ENCODE results near the gene ZNF385D.

ZNF385D gene

GRCh38 chr3:21621181-21621651, 129.8 kb downstream of the ZNF385D start:
- Mint-ChIP-seq H3K27ac (no peak overlapping the region), H3K27me3 (no peaks in the 10 kb centered on the region), H3K4me3 (no peak overlapping the region), H3K36me3 (no peaks in the 10 kb centered on the region), H3K4me1 (ENCODE audit: low read depth) (no peaks in the 10 kb centered on the region), H3K9me3 (ENCODE audit: low read depth) (no peaks in the 10 kb centered on the region)

GRCh38 chr3:21620511-21621155, 130.4 kb downstream of the ZNF385D start:
- Mint-ChIP-seq H3K27me3 (no peaks in the 10 kb centered on the region), H3K4me1 (ENCODE audit: low read depth) (no peaks in the 10 kb centered on the region), H3K9me3 (ENCODE audit: low read depth) (no peaks in the 10 kb centered on the region), H3K36me3 (no peaks in the 10 kb centered on the region), H3K27ac (no peak overlapping the region), H3K4me3 (no peak overlapping the region)

- H3K4me3 Mint-ChIP-seq: no peak overlapping the region
- H3K4me1 Mint-ChIP-seq (ENCODE audit: low read depth): no peaks in the 10 kb centered on the region
- no peak overlapping the region for H3K27ac Mint-ChIP-seq
- H3K36me3 Mint-ChIP-seq: no peaks in the 10 kb centered on the region
- H3K9me3 Mint-ChIP-seq (ENCODE audit: low read depth): peaks cover 3% of the 10 kb centered on the region
- H3K27me3 Mint-ChIP-seq: no peaks in the 10 kb centered on the region
Measured at GRCh38 chr3:21618695-21619094, 132.3 kb downstream of the ZNF385D start.

GRCh38 chr3:21613372-21614070, 137.5 kb downstream of the ZNF385D start:
- no peak overlapping the region for H3K27ac Mint-ChIP-seq

GRCh38 chr3:21601178-21601577, 149.8 kb downstream of the ZNF385D start:
- no peaks in the 10 kb centered on the region for H3K4me1 Mint-ChIP-seq (ENCODE audit: low read depth)
- no peaks in the 10 kb centered on the region for H3K36me3 Mint-ChIP-seq
- no peak overlapping the region for H3K27ac Mint-ChIP-seq
- H3K4me3 Mint-ChIP-seq: no peak overlapping the region
- no peaks in the 10 kb centered on the region for H3K27me3 Mint-ChIP-seq
- H3K9me3 Mint-ChIP-seq (ENCODE audit: low read depth): peaks cover 9% of the 10 kb centered on the region

More at GRCh38 chr3:21613372-21614070, 137.5 kb downstream of the ZNF385D start:
- peaks cover 3% of the 10 kb centered on the region for H3K9me3 Mint-ChIP-seq (ENCODE audit: low read depth)
- no peaks in the 10 kb centered on the region for H3K27me3 Mint-ChIP-seq
- H3K4me1 Mint-ChIP-seq (ENCODE audit: low read depth): no peaks in the 10 kb centered on the region
- no peak overlapping the region for H3K4me3 Mint-ChIP-seq
- no peaks in the 10 kb centered on the region for H3K36me3 Mint-ChIP-seq

- peaks cover 9% of the 10 kb centered on the region for H3K9me3 Mint-ChIP-seq (ENCODE audit: low read depth)
- H3K36me3 Mint-ChIP-seq: no peaks in the 10 kb centered on the region
- H3K4me1 Mint-ChIP-seq (ENCODE audit: low read depth): no peaks in the 10 kb centered on the region
- H3K27ac Mint-ChIP-seq: no peak overlapping the region
- H3K27me3 Mint-ChIP-seq: no peaks in the 10 kb centered on the region
- H3K4me3 Mint-ChIP-seq: no peak overlapping the region
Measured at GRCh38 chr3:21599890-21600289, 151.1 kb downstream of the ZNF385D start.

GRCh38 chr3:21592828-21593227, 158.2 kb downstream of the ZNF385D start:
- no peaks in the 10 kb centered on the region for H3K4me1 Mint-ChIP-seq (ENCODE audit: low read depth)
- no peaks in the 10 kb centered on the region for H3K27me3 Mint-ChIP-seq
- no peak overlapping the region for H3K4me3 Mint-ChIP-seq
- peaks cover 3% of the 10 kb centered on the region for H3K9me3 Mint-ChIP-seq (ENCODE audit: low read depth)
- H3K36me3 Mint-ChIP-seq: no peaks in the 10 kb centered on the region
- H3K27ac Mint-ChIP-seq: no peak overlapping the region

GRCh38 chr3:21587894-21588293, 163.1 kb downstream of the ZNF385D start:
- Mint-ChIP-seq H3K27ac (no peak overlapping the region), H3K36me3 (no peaks in the 10 kb centered on the region), H3K4me1 (ENCODE audit: low read depth) (no peaks in the 10 kb centered on the region), H3K27me3 (no peaks in the 10 kb centered on the region), H3K4me3 (no peak overlapping the region), H3K9me3 (ENCODE audit: low read depth) (peaks cover 3% of the 10 kb centered on the region)

- H3K9me3 Mint-ChIP-seq (ENCODE audit: low read depth): peaks cover 3% of the 10 kb centered on the region
- no peaks in the 10 kb centered on the region for H3K4me1 Mint-ChIP-seq (ENCODE audit: low read depth)
Measured at GRCh38 chr3:21585216-21585740, 165.7 kb downstream of the ZNF385D start.

GRCh38 chr3:21573291-21573690, 177.7 kb downstream of the ZNF385D start:
- Mint-ChIP-seq H3K4me3 (no peak overlapping the region), H3K4me1 (ENCODE audit: low read depth) (no peaks in the 10 kb centered on the region), H3K27me3 (no peaks in the 10 kb centered on the region), H3K36me3 (no peaks in the 10 kb centered on the region), H3K27ac (no peak overlapping the region), H3K9me3 (ENCODE audit: low read depth) (peaks cover 15% of the 10 kb centered on the region)

More at GRCh38 chr3:21585216-21585740, 165.7 kb downstream of the ZNF385D start:
- H3K27me3 Mint-ChIP-seq: no peaks in the 10 kb centered on the region
- no peak overlapping the region for H3K27ac Mint-ChIP-seq
- H3K36me3 Mint-ChIP-seq: no peaks in the 10 kb centered on the region
- no peak overlapping the region for H3K4me3 Mint-ChIP-seq

- H3K4me3 Mint-ChIP-seq: no peak overlapping the region
- no peak overlapping the region for H3K27ac Mint-ChIP-seq
- H3K9me3 Mint-ChIP-seq (ENCODE audit: low read depth): peaks cover 10% of the 10 kb centered on the region
- H3K27me3 Mint-ChIP-seq: no peaks in the 10 kb centered on the region
- H3K36me3 Mint-ChIP-seq: no peaks in the 10 kb centered on the region
- no peaks in the 10 kb centered on the region for H3K4me1 Mint-ChIP-seq (ENCODE audit: low read depth)
Measured at GRCh38 chr3:21564531-21564930, 186.5 kb downstream of the ZNF385D start.

- no peak overlapping the region for H3K4me3 Mint-ChIP-seq
- H3K27me3 Mint-ChIP-seq: no peaks in the 10 kb centered on the region
- H3K36me3 Mint-ChIP-seq: no peaks in the 10 kb centered on the region
- H3K9me3 Mint-ChIP-seq (ENCODE audit: low read depth): peaks cover 13% of the 10 kb centered on the region
- H3K27ac Mint-ChIP-seq: no peak overlapping the region
- H3K4me1 Mint-ChIP-seq (ENCODE audit: low read depth): no peaks in the 10 kb centered on the region
Measured at GRCh38 chr3:21562243-21562642, 188.8 kb downstream of the ZNF385D start.

GRCh38 chr3:21561472-21561871, 189.5 kb downstream of the ZNF385D start:
- Mint-ChIP-seq H3K27me3 (no peaks in the 10 kb centered on the region), H3K4me1 (ENCODE audit: low read depth) (no peaks in the 10 kb centered on the region), H3K27ac (no peak overlapping the region), H3K9me3 (ENCODE audit: low read depth) (peaks cover 13% of the 10 kb centered on the region), H3K36me3 (no peaks in the 10 kb centered on the region), H3K4me3 (no peak overlapping the region)

- Mint-ChIP-seq H3K36me3 (no peaks in the 10 kb centered on the region), H3K27me3 (no peaks in the 10 kb centered on the region), H3K4me1 (ENCODE audit: low read depth) (no peaks in the 10 kb centered on the region), H3K9me3 (ENCODE audit: low read depth) (peaks cover 6% of the 10 kb centered on the region), H3K27ac (no peak overlapping the region), H3K4me3 (no peak overlapping the region)
Measured at GRCh38 chr3:21551019-21551418, 200.0 kb downstream of the ZNF385D start.

GRCh38 chr3:21544076-21544462, 206.9 kb downstream of the ZNF385D start:
- no peak overlapping the region for H3K27ac Mint-ChIP-seq
- no peaks in the 10 kb centered on the region for H3K27me3 Mint-ChIP-seq
- H3K4me1 Mint-ChIP-seq (ENCODE audit: low read depth): no peaks in the 10 kb centered on the region
- H3K9me3 Mint-ChIP-seq (ENCODE audit: low read depth): peaks cover 10% of the 10 kb centered on the region
- no peak overlapping the region for H3K4me3 Mint-ChIP-seq
- no peaks in the 10 kb centered on the region for H3K36me3 Mint-ChIP-seq
